ENCODE results near the gene NHERF1.

DNA sequence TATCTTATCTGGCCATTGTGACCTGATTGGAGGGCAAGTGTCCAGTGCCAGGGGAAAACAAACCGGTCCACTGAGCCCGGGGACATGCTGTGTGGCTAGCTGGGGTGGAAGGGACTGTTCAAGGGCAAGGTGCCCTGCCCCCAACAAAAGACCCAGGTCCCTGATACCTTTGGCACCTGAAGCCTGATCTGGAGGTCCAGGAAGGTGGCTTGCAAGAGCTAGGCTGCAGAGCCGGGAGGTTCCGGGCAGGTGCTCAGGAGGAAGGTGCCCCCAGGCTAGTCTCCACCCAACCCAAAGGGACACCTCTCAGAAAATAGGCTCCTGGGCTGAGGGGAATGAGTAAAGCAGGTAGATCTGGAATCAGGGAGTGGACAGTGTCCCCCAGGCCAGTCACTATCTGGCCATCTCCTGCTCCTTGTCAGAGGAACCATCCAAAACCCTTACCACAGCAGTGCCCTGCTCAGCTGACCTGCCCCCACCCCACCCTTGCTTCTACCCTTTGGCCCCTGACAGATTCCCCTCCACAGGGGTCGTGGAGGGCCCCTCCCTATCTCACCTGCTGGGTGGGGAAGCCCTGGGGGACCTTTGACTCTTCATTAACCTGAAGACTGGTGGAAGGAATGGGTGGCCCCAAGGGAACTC lies 21.5 kb downstream of the NHERF1 start:
- TF ChIP-seq, protein P1, sequence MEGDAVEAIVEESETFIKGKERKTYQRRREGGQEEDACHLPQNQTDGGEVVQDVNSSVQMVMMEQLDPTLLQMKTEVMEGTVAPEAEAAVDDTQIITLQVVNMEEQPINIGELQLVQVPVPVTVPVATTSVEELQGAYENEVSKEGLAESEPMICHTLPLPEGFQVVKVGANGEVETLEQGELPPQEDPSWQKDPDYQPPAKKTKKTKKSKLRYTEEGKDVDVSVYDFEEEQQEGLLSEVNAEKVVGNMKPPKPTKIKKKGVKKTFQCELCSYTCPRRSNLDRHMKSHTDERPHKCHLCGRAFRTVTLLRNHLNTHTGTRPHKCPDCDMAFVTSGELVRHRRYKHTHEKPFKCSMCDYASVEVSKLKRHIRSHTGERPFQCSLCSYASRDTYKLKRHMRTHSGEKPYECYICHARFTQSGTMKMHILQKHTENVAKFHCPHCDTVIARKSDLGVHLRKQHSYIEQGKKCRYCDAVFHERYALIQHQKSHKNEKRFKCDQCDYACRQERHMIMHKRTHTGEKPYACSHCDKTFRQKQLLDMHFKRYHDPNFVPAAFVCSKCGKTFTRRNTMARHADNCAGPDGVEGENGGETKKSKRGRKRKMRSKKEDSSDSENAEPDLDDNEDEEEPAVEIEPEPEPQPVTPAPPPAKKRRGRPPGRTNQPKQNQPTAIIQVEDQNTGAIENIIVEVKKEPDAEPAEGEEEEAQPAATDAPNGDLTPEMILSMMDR (IDR thresholded peaks at IDR 0.05) = no peak
- TF ChIP-seq EP300 (IDR thresholded peaks at IDR 0.05) (no peak), POLR2AphosphoS5 (IDR thresholded peaks at IDR 0.05) (no peak)

Measured in suprapubic skin (tissue), 4 donors.